ENCODE data around the gene GABPB2.

The GABPB2 gene

DNA sequence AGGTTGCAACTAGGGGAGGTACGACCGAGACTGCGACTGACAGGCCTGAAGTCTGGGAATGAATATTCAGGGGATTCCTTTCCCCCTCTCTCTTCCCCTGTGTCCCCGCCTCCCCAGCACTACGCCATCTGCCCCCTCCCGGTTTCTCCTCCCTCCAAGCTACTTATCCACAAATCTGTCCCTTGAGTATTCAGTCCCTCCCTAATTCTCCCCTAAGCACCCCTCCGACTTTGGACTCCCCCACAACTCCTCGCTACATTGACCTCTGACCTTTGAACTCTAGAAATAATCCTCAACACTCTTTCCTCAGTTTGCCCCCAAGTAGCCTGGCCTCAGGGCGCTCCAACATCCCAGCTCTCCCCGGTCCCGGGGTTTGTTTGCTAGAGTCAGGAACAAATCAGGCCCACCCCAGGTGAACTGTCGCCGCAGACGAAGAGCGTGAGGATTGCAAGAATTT is 94.7 kb downstream of the GABPB2 start:
- DNase-seq (ENCODE audit: low spot score): peak; percentile 21

DNA sequence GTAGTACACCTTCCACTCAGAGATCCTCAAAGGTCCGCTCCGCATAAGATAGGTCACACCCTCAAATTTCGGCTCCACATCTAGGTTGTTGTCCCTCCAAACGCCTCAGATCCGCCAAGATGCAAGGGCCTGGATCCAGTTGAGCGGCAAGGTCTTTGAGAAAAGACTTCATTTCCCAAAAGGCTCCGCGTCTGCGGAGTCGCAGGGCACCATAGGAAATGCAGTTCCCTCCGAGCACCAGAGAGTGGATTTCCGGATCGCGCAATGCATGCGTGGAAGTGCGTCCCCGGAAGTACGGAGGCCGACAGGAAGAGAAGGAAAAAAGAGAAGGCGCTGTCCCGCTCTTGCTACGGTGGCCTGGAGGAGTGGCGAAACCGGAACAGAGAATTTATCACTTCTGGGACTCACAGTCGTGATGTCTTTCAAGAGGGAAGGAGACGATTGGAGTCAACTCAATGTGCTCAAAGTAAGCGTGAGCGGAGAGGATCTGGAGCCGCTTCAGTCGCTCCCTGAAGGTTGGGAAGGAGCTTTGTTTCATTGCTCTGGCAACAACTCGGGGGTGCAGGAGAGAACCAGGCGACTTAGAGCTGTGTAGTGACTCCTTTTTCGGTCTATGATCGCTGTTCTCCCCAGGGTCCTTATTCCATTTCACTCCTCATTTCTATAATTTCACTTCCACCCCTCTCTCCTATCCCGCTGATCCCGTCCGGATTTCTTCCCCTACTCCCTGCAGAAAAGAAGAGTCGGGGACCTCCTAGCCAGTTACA is 95.4 kb downstream of the GABPB2 start, which contains the start of the genes LYSMD1 and SCNM1:
LYSMD1 (minus strand) TSS at position 165 of the 767 bp plus-strand sequence. CDS start 644 bp downstream, outside the sequence.
SCNM1 (plus strand) TSS at position 407 of the 767 bp plus-strand sequence; CDS start at position 416, 9 bp downstream.
- peak; percentile 97 for DNase-seq (ENCODE audit: low spot score)

DNA sequence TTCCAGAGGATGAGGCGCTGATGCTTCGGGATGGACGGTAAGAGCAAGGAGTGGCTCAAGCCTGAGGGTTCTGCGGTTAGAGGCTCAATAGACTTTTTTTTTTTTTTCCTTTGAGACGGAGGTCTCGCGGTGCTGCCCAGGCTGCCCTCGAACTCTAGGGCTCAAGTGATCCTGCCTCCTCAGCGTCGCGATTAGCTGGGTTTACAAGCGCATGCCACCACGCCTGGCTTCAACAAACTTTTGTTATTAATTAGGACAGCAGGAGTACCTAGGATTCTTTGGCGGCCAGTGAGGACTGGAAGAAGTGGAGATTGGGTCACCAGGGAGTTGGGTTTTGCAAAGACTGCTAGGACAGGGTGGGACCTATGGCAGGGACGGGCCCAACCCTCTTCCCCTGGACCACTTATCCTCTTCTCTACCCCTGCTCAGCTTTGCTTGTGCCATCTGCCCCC is 96.0 kb downstream of the GABPB2 start:
- DNase-seq (ENCODE audit: low spot score): peak; percentile 39

DNA sequence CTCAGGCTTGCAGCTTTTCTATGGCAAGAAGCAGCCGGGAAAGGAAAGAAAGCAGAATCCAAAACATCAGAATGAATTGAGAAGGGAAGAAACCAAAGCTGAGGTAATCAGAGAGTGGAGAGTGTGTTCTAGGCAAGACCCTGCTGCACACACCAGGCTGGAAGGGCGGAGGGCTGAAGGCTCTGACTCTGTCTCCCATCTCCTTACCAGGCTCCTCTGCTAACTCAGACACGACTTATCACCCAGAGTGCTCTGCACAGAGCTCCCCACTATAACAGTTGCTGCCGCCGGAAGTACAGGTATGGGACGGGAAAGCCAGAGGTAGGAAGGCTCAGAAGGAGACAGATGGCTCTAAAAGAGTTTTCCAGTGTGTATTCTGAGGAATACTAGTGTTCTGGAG is 96.6 kb downstream of the GABPB2 start:
- no peak for DNase-seq (ENCODE audit: low spot score)

DNA sequence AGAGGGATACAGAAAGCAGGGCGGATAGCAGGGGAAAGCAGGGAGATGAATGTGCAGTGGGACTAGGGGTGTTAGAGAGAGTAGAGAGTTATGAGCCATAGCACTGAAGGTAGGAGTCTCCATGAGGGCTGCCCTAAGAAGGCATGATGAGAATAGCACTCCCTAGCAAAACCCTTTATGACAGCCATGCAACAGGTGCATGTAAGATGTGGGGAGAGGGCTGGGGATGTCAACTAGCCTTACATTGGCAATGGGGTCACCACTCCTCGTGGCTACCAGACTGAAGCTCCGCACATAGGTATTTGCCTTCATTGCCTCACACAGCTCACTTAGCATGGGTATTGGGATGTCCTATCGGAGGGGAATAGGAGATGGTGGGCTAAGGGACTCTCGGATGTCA is 100.6 kb downstream of the GABPB2 start:
- DNase-seq (ENCODE audit: low spot score): no peak

All from kidney capillary endothelial cell (primary cell).